AG09309 (cell line): Measurements from ENCODE around the gene TMEM187.

Experiments
- DNase-seq: peaks from one replicate; pipeline ENCODE4 v3.0.0-alpha.2; 2010; ENCODE audit warnings: low read depth
- H3K4me3 ChIP-seq: 2 replicates; pipeline ENCODE4 v1.5.1; 2011; ENCODE audit warnings: mild to moderate bottlenecking, low read depth, low read length, moderate library complexity; ENCODE audit not compliant: control insufficient read depth
- TF ChIP-seq, protein P1 (sequence below): IDR thresholded peaks from 2 replicates; pipeline ENCODE4 v1.5.1; 2011; ENCODE audit warnings: mild to moderate bottlenecking, low read depth, low read length, inconsistent platforms; ENCODE audit not compliant: insufficient read depth, control insufficient read depth; ENCODE audit errors: missing control alignments

Gene TMEM187, protein sequence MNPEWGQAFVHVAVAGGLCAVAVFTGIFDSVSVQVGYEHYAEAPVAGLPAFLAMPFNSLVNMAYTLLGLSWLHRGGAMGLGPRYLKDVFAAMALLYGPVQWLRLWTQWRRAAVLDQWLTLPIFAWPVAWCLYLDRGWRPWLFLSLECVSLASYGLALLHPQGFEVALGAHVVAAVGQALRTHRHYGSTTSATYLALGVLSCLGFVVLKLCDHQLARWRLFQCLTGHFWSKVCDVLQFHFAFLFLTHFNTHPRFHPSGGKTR

DNA sequence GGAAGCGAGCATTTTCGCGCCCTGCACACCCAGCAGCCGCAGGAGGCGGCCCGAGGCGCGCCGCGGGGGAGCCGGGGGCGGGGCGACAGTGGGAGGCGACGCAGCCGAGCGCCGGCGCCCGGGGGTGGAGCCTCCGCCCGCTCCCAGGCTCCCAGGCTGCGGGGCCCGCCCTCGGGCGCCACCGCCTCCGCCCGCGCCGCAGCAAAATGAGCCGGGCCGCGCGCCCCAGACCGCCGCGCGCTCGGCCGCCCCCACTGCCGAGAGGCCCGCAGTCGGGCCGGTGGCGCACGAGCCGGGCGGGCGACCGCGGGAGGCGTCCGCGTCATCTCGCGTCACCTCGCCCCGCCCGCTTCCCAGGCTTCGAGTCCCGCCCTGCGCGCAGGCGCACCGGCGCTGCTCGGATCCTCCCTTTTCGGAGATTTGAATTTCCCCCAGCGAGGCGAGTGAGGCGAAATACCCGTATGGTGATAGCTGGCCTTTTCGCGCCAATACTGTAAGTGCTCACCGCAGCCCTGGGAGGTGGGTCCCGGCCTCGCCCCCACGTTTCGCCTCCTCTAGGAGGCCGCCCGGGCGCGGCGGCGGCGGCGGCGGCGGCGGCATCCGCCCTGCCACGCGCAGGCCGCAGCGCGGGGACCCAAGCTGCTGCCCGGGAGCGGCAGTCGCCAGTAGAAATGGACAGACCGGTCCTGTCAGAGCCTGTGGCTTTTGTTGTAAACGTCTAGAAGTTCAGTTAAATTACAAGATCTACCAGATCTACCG is at the start of gene TMEM187:
Gene TMEM187 (plus strand): TSS at position 387 of the 759 bp plus-strand sequence. CDS start 9,309 bp downstream, outside the sequence.
- peak within 1 kb of the TSS; percentile 92 for H3K4me3 ChIP-seq
- TF ChIP-seq, protein P1, sequence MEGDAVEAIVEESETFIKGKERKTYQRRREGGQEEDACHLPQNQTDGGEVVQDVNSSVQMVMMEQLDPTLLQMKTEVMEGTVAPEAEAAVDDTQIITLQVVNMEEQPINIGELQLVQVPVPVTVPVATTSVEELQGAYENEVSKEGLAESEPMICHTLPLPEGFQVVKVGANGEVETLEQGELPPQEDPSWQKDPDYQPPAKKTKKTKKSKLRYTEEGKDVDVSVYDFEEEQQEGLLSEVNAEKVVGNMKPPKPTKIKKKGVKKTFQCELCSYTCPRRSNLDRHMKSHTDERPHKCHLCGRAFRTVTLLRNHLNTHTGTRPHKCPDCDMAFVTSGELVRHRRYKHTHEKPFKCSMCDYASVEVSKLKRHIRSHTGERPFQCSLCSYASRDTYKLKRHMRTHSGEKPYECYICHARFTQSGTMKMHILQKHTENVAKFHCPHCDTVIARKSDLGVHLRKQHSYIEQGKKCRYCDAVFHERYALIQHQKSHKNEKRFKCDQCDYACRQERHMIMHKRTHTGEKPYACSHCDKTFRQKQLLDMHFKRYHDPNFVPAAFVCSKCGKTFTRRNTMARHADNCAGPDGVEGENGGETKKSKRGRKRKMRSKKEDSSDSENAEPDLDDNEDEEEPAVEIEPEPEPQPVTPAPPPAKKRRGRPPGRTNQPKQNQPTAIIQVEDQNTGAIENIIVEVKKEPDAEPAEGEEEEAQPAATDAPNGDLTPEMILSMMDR: no peak
- no peak for DNase-seq

DNA sequence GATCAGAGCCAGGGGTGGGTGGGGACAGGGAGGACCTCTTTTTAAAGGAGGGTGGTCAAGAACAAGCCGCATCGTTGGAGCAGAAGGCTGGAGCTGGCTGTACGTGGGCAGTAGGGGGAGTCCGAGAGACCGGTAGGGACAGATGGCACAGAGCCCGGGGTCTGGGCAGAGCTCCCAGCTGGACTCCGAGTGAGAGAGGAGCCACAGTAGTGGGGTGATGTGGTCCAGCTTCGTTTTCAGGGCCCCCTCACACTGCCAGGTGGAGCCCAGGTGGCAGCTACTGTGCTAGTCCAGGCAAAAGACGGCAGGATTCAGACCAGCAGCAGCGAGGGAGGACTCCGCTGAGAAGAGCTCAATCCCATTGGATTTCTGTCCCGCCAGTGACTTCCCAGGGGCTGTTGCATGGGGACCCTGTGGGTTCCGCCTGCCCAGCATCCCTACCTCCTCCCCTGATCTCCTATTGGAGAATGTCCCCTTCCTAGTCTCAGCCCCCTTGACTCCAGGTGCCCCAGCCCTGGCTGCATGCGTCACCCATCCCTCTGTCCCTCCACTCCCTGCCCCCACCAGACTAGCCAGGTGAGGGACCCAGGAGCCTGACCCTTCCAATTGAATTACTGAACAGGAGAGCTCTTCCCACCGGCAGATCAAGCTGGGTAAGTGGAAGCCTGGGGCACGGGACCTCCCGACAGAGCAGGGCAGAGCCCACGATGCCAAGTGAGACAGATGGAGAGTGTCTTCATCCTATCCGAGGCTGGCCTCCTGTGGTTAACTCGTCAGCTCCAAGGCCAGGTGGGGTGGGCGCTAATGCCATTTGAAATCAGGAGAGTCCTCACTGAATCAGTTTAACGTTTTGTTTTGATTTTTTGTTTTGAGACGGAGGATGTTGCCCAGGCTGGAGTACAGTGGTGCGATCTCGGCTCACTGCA is 49.4 kb upstream of the TMEM187 start:
- H3K4me3 ChIP-seq: no peak overlapping the region
- TF ChIP-seq, protein P1: peak; percentile 67
- DNase-seq: no peak

DNA sequence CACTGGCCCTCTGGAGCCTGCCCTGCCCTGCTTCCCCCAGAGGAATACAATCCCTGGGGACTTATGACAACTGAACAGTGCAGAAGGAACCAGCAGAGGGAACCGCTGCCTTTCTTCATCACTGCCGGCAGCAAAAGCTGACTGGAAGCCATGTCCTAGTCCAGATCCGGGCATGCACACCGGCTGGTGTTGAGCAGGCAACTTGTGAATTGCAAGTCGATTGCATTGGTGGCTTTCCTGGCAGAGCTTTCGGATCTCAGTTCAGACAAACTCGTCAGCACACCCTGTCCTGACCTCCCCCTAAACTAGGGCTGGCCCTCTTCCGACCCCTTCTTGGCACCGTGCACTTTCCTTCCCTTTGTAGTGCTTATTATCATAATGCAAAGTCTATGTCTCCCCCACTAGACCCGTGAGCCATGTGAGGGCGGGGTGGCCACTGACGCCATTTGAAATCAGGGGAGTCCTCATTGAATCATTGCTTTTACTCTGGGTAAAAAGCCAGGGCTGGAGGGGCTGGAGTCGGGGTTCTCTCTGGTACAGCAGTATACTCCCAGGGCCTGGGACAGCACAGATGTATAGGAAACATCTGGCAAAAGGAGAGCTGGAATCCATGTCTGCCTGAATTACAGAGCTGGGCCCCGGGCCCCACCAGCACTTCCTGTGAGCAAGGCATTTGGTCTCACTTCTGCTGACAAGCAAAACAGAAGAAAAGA is 48.2 kb upstream of the TMEM187 start:
- DNase-seq: no peak

DNA sequence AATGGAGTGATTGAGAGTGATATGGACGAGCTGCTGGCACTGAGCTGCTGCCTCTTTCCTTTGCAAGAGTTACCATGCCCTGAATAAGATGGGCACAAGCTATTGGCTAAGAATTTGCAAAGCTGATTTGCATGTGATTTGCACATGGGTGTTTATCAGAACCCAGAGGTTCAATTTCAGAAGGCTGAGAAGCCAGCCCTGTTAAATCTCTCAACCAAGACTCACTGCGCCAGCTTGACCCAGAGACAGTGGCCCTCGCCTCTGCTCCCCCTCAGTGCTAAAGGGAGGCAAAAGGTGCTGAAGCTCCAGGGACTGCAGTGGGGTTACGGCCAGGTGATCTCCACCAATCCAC is 47.2 kb upstream of the TMEM187 start:
- no peak for DNase-seq
- H3K4me3 ChIP-seq: no peak overlapping the region
- TF ChIP-seq, protein P1: no peak

More for the DNA sequence above, 48.2 kb upstream of the TMEM187 start:
- H3K4me3 ChIP-seq: no peak overlapping the region
- TF ChIP-seq, protein P1: peak; percentile 26

DNA sequence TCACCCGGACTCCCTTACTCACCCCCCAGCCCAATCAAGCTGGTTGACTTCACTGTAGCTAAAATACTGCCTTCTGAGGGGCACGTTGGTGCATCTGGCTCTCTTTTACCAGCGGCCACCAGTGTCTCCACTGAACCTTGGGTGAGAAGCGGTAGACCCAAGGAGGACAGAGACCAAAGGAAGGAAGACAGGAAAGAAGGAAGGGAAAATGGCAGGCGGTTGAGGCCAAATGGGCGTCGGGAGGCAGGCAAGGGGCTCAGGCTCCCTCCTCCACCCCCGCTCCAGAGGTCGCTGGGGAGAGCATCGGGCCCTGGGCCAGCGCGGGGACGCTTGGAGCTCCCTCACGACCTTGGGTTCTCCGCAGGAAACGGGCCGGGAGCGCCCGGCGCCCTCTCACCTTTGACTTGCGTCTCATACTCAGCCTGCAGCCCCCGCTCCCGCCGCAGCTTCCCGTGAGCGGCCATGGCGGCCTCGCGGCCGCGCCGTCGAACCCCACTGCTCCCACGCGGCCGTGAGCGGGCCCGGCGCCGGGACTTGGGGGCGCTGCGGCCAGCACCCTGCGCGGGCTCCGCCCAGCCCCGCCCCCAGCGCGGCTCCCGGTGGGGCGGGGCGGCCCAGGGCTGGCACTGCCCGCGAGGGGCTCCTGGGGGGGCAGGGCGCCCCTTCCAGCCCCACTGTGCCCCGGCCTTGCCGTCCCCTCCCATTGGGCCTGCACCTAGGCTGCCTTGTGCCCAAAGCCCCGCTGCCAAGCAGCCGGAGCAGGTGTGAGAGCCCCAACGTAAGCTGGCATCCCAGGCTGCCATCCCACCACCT is 46.6 kb upstream of the TMEM187 start, which contains the start of gene ARHGAP4:
Gene ARHGAP4 (minus strand): TSS at position 526 of the 813 bp plus-strand sequence. CDS start 62 bp downstream, at position 464.
- TF ChIP-seq, protein P1: no peak
- no peak for DNase-seq

More for the DNA sequence above, 46.6 kb upstream of the TMEM187 start, which contains the start of gene ARHGAP4:
- H3K4me3 ChIP-seq: peak within 1 kb of the TSS; percentile 63
